ENCODE data around the gene ZDHHC21.

DNA sequence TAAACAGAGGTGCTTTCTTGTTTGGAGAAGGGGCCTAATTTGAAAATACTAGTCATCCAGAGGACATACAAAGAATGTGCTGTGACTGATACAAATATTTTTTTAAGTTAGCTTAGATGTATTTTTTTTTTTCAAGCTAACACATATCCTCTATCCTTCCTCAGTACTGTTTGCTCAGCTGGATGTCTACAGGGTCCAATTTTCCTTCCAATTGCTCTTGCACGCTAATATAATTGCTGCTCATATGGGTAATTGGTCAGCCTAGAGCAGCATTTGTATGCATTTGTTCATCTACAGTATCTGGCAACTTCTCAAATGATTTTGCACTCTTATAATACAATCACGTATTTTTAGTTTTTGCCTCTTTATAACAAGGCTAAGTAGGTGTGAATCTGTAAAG lies 84.7 kb downstream of the ZDHHC21 start:
- no peak for TF ChIP-seq POLR2A (IDR thresholded peaks at IDR 0.05; ENCODE audit: control extremely low read depth in 1 of 2, low read depth in 2 of 2, low read length in 2 of 2)
- TF ChIP-seq TAF1 (IDR thresholded peaks at IDR 0.05; ENCODE audit: low read depth, low read length): no peak
- no peak for TF ChIP-seq SRF (IDR thresholded peaks at IDR 0.05; ENCODE audit: low read depth, low read length)
- no peak for TF ChIP-seq CTCF (IDR thresholded peaks at IDR 0.05; ENCODE audit: control extremely low read depth in 1 of 3, insufficient read depth in 1 of 3, low read depth in 1 of 3, low read length in 3 of 3)
- TF ChIP-seq, protein P1, sequence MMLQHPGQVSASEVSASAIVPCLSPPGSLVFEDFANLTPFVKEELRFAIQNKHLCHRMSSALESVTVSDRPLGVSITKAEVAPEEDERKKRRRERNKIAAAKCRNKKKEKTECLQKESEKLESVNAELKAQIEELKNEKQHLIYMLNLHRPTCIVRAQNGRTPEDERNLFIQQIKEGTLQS (IDR thresholded peaks at IDR 0.05; ENCODE audit: insufficient read depth, low read depth, low read length): no peak
- no peak for TF ChIP-seq RXRA (IDR thresholded peaks at IDR 0.05; ENCODE audit: insufficient read depth, low read depth, low read length)
- TF ChIP-seq, protein P2, sequence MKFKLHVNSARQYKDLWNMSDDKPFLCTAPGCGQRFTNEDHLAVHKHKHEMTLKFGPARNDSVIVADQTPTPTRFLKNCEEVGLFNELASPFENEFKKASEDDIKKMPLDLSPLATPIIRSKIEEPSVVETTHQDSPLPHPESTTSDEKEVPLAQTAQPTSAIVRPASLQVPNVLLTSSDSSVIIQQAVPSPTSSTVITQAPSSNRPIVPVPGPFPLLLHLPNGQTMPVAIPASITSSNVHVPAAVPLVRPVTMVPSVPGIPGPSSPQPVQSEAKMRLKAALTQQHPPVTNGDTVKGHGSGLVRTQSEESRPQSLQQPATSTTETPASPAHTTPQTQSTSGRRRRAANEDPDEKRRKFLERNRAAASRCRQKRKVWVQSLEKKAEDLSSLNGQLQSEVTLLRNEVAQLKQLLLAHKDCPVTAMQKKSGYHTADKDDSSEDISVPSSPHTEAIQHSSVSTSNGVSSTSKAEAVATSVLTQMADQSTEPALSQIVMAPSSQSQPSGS (IDR thresholded peaks at IDR 0.05; ENCODE audit: low read length): no peak
- no peak for TF ChIP-seq SP1 (IDR thresholded peaks at IDR 0.05; ENCODE audit: low read depth, low read length)
- TF ChIP-seq, protein P3, sequence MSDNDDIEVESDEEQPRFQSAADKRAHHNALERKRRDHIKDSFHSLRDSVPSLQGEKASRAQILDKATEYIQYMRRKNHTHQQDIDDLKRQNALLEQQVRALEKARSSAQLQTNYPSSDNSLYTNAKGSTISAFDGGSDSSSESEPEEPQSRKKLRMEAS (IDR thresholded peaks at IDR 0.05): no peak
- TF ChIP-seq BRCA1 (IDR thresholded peaks at IDR 0.05; ENCODE audit: low read depth, low read length): no peak
- no peak for TF ChIP-seq EP300 (IDR thresholded peaks at IDR 0.05; ENCODE audit: borderline replicate concordance in 1 of 2, low read depth in 2 of 2, low read length in 2 of 2)
